ENCODE results near the gene BAG5. TPM values are rescaled to one million over a fixed set of nuclear protein-coding genes. Genes with fewer than 3 reads are reported as not detected.
A peak's percentile ranks its signal among the peaks of the same experiment; 100 is the strongest.
"Not testable (repeated sequence)": the region's sequence is repeated elsewhere in the genome, so short reads cannot be mapped to it uniquely, and the experiment has no call there.

The BAG5 gene, protein sequence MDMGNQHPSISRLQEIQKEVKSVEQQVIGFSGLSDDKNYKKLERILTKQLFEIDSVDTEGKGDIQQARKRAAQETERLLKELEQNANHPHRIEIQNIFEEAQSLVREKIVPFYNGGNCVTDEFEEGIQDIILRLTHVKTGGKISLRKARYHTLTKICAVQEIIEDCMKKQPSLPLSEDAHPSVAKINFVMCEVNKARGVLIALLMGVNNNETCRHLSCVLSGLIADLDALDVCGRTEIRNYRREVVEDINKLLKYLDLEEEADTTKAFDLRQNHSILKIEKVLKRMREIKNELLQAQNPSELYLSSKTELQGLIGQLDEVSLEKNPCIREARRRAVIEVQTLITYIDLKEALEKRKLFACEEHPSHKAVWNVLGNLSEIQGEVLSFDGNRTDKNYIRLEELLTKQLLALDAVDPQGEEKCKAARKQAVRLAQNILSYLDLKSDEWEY
- 10 to 100 TPM; 30.7 to 35.8 (median 33.5) TPM for polyA plus RNA-seq (ENCODE audit: insufficient read length in 3 of 3)

DNA sequence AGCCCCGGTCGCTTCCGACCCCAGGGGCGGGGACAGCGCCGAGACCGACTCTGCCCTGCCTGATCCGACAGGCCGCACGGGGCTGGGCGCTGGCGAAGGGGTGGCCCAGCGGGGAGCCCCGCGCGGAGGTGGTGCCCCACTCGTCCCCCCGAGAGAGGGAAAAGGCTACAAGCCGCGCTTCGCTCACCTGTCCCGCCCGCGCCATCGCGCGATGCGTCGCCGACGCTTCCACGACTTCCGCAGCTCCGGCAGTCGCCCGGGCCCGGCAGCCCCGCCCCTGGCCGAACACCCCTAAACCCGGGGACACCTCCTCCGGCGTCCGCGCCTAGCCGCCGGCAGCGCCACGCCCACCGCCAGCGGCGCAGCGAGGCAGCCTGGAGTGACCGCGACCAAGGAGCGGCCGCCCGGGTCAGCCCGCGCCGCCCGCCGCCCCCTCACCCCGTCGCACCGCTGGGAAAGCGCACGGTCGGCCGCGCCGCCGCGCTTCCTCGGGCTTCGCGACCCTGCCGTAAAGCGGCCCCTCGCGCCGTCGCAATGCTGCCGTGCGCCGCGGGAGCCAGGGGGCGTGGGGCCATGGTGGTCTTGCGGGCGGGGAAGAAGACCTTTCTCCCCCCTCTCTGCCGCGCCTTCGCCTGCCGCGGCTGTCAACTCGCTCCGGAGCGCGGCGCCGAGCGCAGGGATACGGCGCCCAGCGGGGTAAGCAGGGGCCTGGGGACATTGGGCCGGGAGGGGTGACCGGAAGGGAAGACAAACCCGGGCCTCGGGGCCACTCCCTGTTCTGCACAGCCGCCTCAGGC is at the start of gene BAG5, which contains the start of gene COA8:
TSS of gene BAG5 (minus strand) at position 229 of the 797 bp plus-strand sequence. CDS start 1,493 bp downstream, outside the sequence.
TSS of gene COA8 (plus strand) at position 532 of the 797 bp plus-strand sequence. CDS start at position 574, 42 bp downstream.
- DNase-seq (ENCODE audit: low read depth in 3 of 3, low spot score in 2 of 3), result peak in 1 of 3 donors; percentile 62

DNA sequence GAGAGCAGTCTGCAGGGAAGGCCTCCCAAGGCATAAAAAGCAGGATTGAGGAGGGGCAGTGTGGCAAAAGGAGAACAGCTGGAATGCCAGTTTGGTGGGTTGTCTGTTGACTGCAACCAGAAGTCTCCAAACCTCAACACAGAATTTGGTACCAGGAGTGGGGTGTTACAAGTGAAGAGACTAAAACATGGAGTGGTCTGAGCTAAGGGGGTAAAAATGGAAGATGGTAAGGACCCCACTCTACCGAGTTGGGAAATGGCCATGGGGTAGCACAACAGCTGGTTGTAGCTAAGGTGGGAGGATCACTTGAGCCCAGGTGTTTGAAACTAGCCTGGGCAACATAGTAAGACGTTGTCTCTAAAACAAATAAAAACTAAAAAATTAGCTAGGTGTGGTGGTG is 48.8 kb upstream of the BAG5 start:
- DNase-seq (ENCODE audit: low read depth in 3 of 3, low spot score in 2 of 3), result no peak

DNA sequence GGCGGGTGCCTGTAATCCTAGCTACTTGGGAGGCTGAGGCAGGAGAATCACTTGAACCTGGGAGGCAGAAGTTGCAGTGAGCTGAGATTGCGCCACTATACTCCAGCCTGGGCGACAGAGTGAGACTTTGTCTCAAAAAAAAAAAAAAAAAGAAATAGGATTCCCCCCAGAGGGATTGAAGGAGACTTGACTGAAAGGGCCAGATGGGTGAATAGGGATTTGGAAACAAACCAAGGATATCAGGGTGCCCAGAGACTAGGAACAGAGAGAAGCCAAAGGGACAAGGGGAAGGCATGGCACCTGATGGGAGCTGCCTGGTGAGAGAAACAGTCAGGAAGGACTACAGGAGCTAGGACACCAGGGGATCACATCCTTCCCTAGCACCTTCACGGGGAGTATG is 46.6 kb upstream of the BAG5 start:
- not testable (repeated sequence) for DNase-seq (ENCODE audit: low read depth in 3 of 3, low spot score in 2 of 3)

DNA sequence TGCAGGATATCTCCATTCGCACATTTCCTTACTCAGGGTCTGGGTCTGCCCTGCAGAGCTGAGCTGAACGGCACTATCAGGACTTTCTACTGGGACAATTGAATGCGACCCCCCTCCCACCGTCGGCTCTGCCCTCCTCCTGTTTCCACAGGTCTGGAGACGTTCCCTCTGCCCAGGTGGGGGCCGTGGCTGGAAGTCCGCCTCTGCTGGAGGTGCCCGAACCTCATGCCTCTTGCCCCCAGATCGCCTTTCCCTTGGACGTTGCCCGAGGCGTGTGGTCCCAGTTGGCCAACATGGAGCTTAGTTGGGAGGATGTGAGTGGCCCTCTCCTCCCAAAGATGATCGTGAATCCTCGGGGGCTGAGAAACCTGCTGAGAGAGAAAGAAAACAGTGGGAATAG is 45.4 kb upstream of the BAG5 start:
- DNase-seq (ENCODE audit: low read depth in 3 of 3, low spot score in 2 of 3), result no peak

DNA sequence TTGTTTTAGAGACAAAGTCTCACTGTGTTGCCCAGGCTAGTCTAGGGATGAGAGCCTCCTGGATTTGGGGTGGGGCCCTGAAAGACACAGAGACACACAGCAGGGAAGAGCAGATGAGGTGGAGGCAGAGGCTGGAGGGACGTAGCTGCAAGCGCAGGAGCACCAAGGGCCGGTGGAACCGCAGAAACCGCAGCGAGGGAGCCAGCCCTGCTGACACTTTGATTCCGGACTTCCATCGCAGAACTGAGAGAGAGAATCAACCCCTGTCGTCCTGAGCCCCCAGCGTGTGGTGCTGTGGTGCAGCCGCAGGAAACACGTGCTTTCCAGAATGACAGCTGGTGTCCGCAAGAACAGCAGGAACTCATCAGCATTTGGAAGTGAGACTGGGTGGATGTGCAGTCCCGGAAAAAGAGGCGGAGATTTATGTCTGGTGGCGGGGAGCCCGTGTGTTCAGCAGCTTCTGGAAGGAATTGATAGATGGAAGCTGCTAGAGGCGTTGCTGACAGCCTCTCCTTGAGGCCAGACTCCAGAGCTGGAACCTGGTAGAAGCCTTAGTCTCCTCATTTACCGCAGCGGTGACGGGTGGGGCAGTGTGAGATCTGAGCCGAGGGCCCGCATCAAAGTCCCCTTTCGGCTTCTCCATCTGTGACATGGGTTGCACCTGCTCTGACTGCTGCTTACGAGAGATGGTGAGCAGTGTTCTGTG is 44.7 kb upstream of the BAG5 start:
- peak; percentile 87 to 88 (median 88) for DNase-seq (ENCODE audit: low read depth in 3 of 3, low spot score in 2 of 3)

DNA sequence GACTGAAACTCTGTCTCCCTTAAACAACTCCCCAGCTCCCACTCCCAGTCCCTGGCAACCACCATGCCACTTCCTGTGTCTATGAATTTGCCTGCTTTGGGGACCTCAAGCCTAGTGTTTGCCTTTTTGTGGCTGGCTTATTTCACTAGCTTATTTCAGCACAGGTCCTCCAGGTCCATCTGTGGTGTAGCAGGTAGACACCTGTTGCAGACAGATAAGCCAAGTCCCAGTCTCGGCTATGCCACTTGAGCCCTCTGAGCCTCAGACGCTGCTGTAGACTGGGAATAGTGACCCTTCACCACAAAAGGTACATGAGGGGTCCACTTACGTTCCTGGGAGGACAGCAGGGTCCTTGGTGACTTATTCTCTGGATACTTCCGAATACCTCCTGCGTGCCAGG is 42.2 kb upstream of the BAG5 start:
- no peak for DNase-seq (ENCODE audit: low read depth in 3 of 3, low spot score in 2 of 3)

DNA sequence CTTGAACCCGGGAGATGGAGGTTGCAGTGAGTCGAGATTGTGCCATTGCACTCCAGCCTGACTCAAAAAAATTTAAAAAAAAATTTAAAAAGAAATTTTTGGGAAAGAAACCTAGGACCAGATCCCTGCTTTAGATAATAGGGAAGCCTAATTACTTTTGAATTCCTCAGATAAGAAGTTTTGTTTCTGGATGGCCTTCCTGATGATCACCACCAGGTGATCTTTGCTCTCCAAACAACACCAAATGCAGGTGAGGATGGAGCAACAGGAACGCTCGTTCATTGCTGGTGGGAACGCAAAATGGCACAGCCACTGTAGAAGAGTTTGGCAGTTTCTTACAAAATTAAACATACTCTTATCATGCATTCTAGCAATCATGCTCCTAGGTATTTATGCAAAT is 38.0 kb upstream of the BAG5 start:
- DNase-seq (ENCODE audit: low read depth in 3 of 3, low spot score in 2 of 3), result no peak

DNA sequence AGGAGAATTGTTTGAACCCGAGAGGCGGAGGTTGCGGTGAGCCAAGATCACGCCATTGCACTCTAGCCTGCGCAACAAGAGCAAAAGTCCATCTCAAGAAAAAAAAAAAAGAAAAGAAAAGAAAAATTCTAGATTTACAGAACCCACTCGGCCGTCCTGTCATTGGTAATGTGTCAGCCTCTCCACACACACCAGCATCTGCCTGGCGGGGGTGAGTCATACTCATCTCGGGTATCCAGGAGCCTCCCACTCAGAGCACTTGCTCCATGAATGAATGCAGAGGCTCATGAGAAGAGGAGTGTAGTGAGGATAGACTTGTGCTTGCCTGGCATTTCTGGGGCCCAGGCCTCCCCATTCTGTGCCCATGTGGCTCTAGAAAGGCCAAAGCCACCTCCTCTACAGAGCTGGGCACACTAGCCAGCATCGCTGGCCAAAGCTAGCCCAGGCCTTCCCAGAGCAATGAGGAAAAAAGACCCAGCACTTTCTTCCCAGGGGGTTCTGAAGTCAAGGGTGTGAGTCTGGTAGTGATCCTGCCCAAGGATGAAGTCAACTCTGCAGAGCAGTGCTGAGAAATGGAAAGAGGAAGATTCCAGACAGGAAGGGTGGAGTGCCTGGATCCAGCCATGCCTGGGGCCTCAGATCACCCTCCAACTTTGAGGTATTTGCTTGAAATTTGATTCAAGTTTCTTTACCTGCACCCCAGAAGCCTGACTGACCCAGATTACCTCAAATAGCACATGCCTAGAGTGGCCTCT is 35.3 kb upstream of the BAG5 start:
- DNase-seq (ENCODE audit: low read depth in 3 of 3, low spot score in 2 of 3), result no peak

DNA sequence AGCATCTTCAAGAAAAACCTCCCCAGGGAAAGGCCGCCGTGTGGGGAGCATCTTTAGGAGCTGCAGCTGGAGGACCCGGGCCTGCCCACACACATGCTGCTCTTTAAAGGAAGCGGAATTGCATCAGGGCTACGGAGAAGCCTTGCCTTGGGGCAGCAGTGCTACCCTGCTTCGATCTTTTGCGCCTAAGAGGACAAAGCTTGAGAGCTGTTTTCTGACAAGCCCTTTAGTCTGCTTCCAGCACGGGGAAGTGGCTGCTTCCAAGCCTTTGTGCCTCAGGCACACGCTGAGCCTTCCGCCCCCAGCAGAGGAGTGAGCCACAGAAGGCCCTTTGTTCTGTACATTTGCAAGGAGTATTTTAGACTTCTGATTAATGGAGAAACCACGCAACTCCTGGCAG is 31.8 kb upstream of the BAG5 start:
- DNase-seq (ENCODE audit: low read depth in 3 of 3, low spot score in 2 of 3), result no peak

DNA sequence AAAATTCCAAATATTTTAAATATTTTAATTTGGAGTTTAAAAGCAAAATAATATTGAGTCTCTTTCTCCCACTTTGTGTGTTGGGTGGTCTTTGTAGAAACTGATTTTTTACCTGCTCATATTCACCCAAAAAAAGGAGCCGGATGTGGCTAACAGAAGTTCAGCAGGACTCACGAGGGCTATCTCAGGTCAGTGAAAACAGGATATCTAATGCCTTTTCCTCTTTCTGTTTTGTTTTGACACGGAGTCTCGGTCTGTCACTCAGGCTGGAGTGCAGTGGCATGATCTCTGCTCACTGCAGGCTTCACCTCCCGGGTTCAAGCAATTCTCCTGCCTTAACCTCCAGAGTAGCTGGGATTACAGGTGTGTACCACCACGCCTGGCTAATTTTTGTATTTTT is 31.1 kb upstream of the BAG5 start:
- no peak for DNase-seq (ENCODE audit: low read depth in 3 of 3, low spot score in 2 of 3)

DNA sequence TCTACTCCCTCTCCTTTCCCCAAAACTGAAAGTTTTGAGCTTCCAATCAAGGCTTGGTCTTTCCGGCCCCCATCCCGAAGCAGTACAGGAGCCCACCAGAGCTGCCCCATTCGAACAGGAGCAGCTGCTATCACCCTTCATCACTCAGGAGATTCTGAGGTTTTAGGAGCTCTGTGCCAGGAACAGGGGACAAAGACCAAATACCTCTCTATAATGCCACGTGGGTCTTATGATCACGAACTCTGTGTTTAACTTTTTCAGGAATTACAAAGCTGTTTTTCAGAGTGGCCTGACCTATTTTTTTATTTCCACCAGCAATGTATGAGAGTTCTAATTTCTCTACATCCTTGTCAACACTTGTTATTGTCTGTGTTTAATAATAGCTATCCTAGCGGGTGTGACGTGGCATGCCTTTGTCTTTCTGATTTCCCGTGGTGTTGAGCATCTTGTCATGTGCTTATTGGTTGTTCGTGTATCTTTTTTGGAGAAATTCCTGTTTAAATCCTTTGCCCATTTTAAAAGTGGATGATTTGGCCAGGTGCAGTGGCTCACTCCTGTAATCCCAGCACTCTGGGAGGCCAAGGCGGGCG is 22.0 kb upstream of the BAG5 start:
- DNase-seq (ENCODE audit: low read depth in 3 of 3, low spot score in 2 of 3), result no peak

DNA sequence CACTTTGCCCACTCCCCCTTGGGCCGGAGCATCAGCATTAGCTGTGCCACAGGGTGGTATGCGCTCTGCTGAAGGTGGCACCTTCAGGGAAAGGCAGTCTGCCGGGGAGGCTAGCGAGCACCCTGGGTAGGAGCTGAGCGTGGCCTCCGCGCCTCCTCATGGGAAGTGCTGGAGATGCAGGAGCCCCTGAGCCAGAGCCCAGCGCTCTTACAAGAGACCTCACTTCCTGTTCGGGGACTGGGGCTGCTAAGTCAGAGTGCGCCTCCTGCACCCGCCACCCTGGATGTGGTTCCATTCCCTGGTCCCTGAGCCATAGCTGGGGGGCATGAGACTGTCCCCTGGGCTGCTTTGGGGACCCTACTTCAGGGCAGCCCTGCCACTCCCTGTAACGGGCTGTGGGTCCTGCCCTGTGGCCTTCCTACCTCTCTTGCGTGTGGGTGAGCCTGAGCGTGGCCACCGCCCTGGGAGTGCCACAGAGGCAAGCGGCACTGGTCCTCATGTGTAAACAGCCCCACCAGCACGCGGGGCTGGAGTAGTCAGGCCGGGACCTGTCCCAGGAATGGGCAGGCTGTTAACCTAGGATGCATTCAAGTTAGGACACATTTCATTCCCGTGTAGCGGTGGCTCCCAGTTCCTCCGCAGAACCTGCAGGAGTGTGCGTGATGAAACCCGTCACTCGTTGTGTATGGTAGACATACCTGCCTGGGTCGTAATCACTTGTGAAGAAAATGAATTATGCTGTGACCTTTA is 19.7 kb upstream of the BAG5 start:
- no peak for DNase-seq (ENCODE audit: low read depth in 3 of 3, low spot score in 2 of 3)

DNA sequence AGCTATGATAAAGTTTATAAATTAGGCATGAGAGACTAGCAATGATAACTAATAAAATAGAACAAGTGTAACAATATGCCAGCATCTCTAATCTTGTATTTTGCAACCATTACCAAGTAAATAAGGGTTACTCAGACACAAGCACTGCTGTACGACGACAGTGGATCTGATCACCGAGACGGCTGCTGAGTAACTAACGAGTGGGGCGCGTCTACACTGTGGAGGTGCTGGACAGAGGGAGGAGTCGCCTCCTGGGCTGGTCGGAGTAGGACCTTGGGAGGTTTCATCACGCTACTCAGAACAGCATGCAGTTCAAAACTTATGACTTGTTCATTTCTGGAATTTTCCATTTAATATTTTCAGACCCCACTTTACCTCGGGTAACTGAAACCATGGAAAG is 18.7 kb upstream of the BAG5 start:
- no peak for DNase-seq (ENCODE audit: low read depth in 3 of 3, low spot score in 2 of 3)

DNA sequence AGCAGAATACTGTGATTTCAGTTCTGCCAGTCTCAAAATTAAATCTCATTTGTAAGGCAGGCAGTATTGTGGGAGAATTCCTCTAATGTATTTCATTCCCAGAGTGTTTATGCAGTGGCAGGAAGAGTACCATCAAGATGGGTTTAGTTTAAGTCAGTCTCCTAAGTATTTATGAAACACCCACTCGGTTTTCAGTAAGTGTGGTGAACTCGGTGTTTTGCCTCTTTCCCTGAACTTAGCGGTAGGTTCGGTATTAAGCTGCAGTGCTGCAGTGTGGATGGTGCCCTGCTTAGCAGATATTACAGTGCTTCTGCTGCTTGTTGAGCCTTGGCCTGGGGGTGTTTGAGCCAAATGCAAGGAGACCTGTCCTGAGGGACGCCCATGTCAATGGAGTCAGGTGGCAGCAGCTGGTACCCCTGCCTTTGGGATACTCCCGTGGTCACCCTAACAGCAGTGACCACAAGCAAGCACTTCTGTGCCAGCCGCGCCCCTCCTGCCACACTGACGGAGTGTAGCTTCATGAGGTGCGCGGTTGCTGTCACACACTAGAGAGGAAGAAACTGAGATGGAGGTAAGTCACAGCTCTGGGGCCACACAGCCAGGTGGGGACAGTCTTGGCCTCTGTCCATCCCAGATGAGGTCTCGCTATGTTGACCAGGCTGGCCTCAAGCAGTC is 16.1 kb upstream of the BAG5 start:
- no peak for DNase-seq (ENCODE audit: low read depth in 3 of 3, low spot score in 2 of 3)

DNA sequence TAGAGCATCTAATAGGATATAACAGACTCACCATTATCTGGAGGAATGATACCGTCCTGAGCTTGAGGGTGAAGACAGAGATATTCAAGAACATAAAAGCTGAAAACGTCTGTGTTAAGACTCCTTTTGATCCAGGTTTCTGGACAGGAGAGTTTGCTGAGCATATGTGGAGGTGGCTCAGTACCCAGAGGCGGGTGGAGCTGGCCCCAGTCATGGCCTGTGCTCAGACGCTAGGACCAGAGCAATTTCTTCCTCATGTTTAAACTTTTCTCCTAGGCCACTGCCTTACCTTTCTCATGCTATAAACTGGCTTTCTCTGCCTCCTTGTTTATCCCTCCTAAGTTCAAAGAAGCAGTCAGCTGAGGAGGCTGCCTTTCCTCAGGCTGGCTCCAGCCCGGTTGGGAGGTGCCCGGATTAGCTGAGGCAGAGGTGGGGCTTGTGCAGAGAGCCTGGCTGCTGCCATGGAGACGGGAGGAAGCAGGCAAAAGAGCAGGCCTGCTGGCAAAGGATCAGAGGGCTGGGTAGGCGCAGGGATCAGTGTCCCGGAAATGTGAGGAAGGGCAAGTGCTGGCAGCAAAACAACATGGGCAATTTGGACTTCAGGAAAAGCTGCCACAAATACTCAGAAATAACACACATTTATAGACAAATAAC is 14.0 kb upstream of the BAG5 start:
- peak in 2 of 3 donors; percentile 60 to 81 for DNase-seq (ENCODE audit: low read depth in 3 of 3, low spot score in 2 of 3)

DNA sequence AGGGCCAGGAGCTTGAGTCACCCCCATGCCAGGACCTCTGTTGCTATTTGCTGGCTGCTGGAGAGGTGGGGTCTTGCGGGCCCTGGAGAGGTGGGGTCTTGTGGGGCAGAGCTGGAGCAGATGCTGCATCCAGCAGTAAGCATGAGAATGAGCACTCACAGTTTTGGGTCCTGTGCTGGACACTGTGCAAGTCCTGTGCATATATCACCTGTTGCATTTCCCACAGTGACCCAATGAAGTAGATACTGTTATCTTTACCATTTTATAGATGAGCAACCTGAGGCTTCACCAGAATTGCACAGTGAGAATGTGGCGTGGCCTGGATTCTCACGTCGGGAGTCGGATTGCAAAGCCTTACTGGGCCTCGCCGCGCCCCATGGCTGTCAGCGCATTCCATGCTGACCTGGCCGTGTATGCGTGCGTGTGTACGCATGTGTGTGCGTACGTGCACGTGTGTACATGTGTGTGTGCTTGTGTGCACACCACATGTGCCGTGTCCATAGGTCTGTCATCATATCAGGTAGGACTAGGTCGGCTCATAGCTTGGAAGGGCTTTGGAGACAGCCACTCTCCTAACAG is 12.3 kb upstream of the BAG5 start:
- DNase-seq (ENCODE audit: low read depth in 3 of 3, low spot score in 2 of 3), result no peak

DNA sequence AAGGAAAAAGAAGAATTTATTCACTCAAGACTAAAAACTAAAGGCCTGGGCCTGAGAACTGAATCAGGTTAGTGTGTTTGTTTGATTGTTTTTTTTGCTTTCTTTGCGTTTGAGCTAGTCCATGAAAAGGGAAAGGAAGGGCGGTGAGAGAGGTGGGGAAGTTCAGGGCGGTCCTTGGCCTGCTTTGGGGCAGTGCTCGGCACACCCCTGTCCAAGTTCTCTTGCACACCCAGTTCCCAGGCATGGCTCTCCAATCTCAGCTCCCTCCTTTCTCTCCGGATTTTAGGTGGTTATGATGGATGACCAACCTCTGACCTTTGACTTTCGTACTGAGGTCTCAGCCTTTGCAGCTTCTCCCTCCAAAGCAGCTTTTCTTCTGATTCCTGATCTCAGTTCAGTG is 11.6 kb upstream of the BAG5 start:
- no peak for DNase-seq (ENCODE audit: low read depth in 3 of 3, low spot score in 2 of 3)

DNA sequence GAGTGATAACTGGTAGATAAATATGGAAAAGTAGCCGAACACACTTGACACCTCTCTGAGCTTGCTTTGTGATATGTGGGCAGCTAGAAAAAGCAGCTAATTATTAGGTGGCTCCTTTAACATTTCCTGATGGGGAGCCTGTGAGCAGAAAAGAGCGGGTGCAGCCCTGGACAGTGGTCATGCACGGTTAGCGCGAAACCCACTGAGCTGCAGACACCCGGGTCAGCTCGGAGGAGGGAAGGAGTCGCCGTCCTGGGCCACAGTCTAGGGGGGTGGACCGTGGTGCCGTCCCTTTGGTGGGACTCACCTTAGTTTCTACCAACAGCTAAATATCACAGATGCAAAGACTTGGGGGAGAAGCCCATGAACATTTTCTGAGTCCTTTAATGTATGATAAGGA is 7.0 kb upstream of the BAG5 start:
- no peak for DNase-seq (ENCODE audit: low read depth in 3 of 3, low spot score in 2 of 3)
